DOHH2 (cell line): Measurements from ENCODE around the gene NBPF11.
"Not testable (repeated sequence)": the region's sequence is repeated elsewhere in the genome, so short reads cannot be mapped to it uniquely, and the experiment has no call there.

Source experiments
- H3F3A ChIP-seq: fragments of 200-600 bp; sonication (generic), shearing (Covaris generic); 2 replicates; pipeline ENCODE4 v1.6.0; 2016; ENCODE audit warnings: antibody characterized with exemption, mild to moderate bottlenecking; ENCODE audit not compliant: control insufficient read depth, insufficient read depth
- H3K27ac ChIP-seq: fragments of 200-600 bp; sonication (generic); 2 replicates; pipeline ENCODE4 v1.5.1; 2014; ENCODE audit warnings: low read depth, mild to moderate bottlenecking, low read length, moderate library complexity
- H3K27me3 ChIP-seq: fragments of 200-600 bp; sonication (generic); 2 replicates; pipeline ENCODE4 v1.6.1; 2014; ENCODE audit warnings: mild to moderate bottlenecking, low read length, mixed read lengths; ENCODE audit not compliant: control insufficient read depth
- H3K36me3 ChIP-seq: fragments of 200-600 bp; sonication (generic); 2 replicates; pipeline ENCODE4 v1.6.1; 2014; ENCODE audit warnings: mild to moderate bottlenecking, low read length, moderate library complexity, mixed read lengths; ENCODE audit not compliant: control insufficient read depth
- H3K4me1 ChIP-seq: fragments of 200-600 bp; sonication (generic); 2 replicates; pipeline ENCODE4 v1.6.1; 2014; ENCODE audit warnings: mild to moderate bottlenecking, low read length, mixed read lengths; ENCODE audit not compliant: control insufficient read depth
- H3K4me2 ChIP-seq: fragments of 200-600 bp; sonication (generic); 2 replicates; pipeline ENCODE4 v1.6.0; 2014; ENCODE audit warnings: mild to moderate bottlenecking, low read length, moderate library complexity
- H3K4me3 ChIP-seq: fragments of 200-600 bp; sonication (generic); 2 replicates; pipeline ENCODE4 v1.5.1; 2014; ENCODE audit warnings: mild to moderate bottlenecking, low read length, mixed read lengths
- H3K79me2 ChIP-seq: fragments of 200-600 bp; sonication (generic); 2 replicates; pipeline ENCODE4 v1.6.1; 2014; ENCODE audit warnings: mild to moderate bottlenecking, low read length, mixed read lengths; ENCODE audit not compliant: control insufficient read depth
- H3K9me2 ChIP-seq: fragments of 200-600 bp; sonication (generic); replicated peaks from 2 replicates; pipeline ENCODE4 v1.6.1; 2014; ENCODE audit warnings: mild to moderate bottlenecking, low read length, mixed read lengths; ENCODE audit not compliant: control insufficient read depth
- H3K9me3 ChIP-seq: fragments of 200-600 bp; sonication (generic); 2 replicates; pipeline ENCODE4 v1.6.1; 2014; ENCODE audit warnings: antibody characterized with exemption, low read length, mixed read lengths; ENCODE audit not compliant: control insufficient read depth, insufficient read depth
- H4K20me1 ChIP-seq: fragments of 200-600 bp; sonication (generic); 2 replicates; pipeline ENCODE4 v1.6.0; 2014; ENCODE audit warnings: low read depth, mild to moderate bottlenecking, antibody characterized with exemption, low read length, moderate library complexity; ENCODE audit not compliant: control insufficient read depth, insufficient read depth
- EZH2phosphoT487 ChIP-seq: fragments of 200-600 bp; sonication (generic); IDR thresholded peaks from 2 replicates; pipeline ENCODE4 v1.6.1; 2017; ENCODE audit warnings: borderline replicate concordance, mild to moderate bottlenecking, antibody characterized with exemption, low read length, moderate library complexity, mixed read lengths
- TF ChIP-seq, protein P1 (sequence below): fragments of 200-600 bp; sonication (generic); IDR thresholded peaks from one replicate; pipeline ENCODE4 v1.5.1; 2014; ENCODE audit warnings: antibody characterized with exemption, mild to moderate bottlenecking, low read depth, low read length; ENCODE audit not compliant: poor library complexity, severe bottlenecking

NBPF11 gene

GRCh38 chr1:148171995-148172394, 19.9 kb upstream of the NBPF11 start:
- H3K4me1 ChIP-seq, H3K4me3 ChIP-seq, H3K27me3 ChIP-seq, H3K27ac ChIP-seq, H3K4me2 ChIP-seq, H3K9me2 ChIP-seq, H3F3A ChIP-seq, H4K20me1 ChIP-seq, H3K36me3 ChIP-seq, H3K79me2 ChIP-seq, H3K9me3 ChIP-seq: not testable (repeated sequence)

- Histone ChIP-seq H3K4me1 (0 out of 2 replicates have a peak, but pooled peaks cover 3% of the 10 kb centered on the region), H3K27ac (no peak overlapping the region), H3K79me2 (no peaks in the 10 kb centered on the region), H3K9me2 (no peaks in the 10 kb centered on the region), H3F3A (no peaks in the 10 kb centered on the region), H4K20me1 (no peaks in the 10 kb centered on the region), H3K4me3 (no peak overlapping the region), H3K36me3 (no peaks in the 10 kb centered on the region), H3K9me3 (no peaks in the 10 kb centered on the region), H3K4me2 (no peak overlapping the region), H3K27me3 (no peaks in the 10 kb centered on the region)
- no peak for TF ChIP-seq EZH2phosphoT487
- TF ChIP-seq, protein P1, sequence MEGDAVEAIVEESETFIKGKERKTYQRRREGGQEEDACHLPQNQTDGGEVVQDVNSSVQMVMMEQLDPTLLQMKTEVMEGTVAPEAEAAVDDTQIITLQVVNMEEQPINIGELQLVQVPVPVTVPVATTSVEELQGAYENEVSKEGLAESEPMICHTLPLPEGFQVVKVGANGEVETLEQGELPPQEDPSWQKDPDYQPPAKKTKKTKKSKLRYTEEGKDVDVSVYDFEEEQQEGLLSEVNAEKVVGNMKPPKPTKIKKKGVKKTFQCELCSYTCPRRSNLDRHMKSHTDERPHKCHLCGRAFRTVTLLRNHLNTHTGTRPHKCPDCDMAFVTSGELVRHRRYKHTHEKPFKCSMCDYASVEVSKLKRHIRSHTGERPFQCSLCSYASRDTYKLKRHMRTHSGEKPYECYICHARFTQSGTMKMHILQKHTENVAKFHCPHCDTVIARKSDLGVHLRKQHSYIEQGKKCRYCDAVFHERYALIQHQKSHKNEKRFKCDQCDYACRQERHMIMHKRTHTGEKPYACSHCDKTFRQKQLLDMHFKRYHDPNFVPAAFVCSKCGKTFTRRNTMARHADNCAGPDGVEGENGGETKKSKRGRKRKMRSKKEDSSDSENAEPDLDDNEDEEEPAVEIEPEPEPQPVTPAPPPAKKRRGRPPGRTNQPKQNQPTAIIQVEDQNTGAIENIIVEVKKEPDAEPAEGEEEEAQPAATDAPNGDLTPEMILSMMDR = no peak
These were observed 14.7 kb upstream of the NBPF11 start for GRCh38 chr1:148166558-148167492.

DNA sequence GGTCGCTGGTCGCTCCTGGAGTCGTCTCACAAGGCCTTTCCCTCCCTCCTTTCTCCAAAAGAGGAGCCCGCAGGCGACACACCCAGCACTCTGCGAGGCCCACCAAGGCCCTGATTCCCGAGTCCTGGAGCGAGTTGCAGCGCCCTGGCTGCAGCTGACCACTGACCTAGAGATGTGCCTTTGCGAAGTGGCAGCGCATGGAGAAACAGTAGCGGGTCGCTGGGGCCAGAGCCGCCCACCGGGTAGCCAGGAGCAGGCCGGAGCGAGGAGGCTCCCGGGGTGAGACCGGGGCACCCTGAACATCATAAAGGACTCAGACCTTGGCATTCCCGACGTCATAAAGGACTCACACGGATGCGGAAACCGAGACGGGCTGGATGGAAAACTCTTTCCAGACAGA, 10.3 kb upstream of the NBPF11 start:
- Histone ChIP-seq H3K9me3 (no peaks in the 10 kb centered on the region), H4K20me1 (no peaks in the 10 kb centered on the region), H3K36me3 (no peaks in the 10 kb centered on the region), H3K27me3 (no peaks in the 10 kb centered on the region), H3F3A (no peaks in the 10 kb centered on the region), H3K4me2 (no peak overlapping the region), H3K27ac (no peak overlapping the region), H3K79me2 (no peaks in the 10 kb centered on the region), H3K4me3 (no peak overlapping the region), H3K9me2 (no peaks in the 10 kb centered on the region), H3K4me1 (peaks cover 8% of the 10 kb centered on the region)
- TF ChIP-seq EZH2phosphoT487 = no peak
- TF ChIP-seq, protein P1 = no peak
